ENCODE measurements around the gene KCNMA1. TPM values are rescaled to one million over a fixed set of nuclear protein-coding genes. Genes with fewer than 3 reads are reported as not detected.

Gene KCNMA1
- total RNA-seq, 1 donor from 2014 or later, result 41.3 TPM

DNA sequence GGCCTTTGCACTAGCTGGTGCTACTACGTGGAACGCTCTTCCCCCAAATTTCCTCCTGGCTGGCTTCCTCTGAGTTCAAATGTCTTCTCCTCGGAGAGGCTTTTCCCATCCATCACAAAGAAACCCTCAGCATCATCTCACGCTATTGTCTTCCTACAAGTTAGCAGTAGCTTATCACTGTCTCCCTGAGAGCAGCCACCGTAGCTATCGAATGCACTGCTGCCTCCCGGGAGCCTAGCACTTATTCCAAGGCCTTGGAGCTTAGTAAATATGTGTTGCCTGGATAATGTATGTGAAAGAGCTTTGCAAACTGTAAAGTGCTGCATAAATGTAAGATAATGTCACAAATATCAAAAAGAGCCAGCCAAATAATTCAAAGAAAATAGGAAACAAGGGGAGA is 124.4 kb downstream of the KCNMA1 start:
- Histone ChIP-seq H3K27me3 (ENCODE audit: low read depth) (no peaks in the 10 kb centered on the region), H3K9me3 (no peaks in the 10 kb centered on the region), H3K4me1 (no peaks in the 10 kb centered on the region), H3K27ac (no peak overlapping the region), H3K36me3 (no peaks in the 10 kb centered on the region), H3K4me3 (no peak overlapping the region)
- intact Hi-C loops (cut with DNase I), result no loop called here
- ATAC-seq (no peak), DNase-seq (no peak)
- TF ChIP-seq, protein P1, sequence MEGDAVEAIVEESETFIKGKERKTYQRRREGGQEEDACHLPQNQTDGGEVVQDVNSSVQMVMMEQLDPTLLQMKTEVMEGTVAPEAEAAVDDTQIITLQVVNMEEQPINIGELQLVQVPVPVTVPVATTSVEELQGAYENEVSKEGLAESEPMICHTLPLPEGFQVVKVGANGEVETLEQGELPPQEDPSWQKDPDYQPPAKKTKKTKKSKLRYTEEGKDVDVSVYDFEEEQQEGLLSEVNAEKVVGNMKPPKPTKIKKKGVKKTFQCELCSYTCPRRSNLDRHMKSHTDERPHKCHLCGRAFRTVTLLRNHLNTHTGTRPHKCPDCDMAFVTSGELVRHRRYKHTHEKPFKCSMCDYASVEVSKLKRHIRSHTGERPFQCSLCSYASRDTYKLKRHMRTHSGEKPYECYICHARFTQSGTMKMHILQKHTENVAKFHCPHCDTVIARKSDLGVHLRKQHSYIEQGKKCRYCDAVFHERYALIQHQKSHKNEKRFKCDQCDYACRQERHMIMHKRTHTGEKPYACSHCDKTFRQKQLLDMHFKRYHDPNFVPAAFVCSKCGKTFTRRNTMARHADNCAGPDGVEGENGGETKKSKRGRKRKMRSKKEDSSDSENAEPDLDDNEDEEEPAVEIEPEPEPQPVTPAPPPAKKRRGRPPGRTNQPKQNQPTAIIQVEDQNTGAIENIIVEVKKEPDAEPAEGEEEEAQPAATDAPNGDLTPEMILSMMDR (IDR thresholded peaks at IDR 0.05), result no peak

DNA sequence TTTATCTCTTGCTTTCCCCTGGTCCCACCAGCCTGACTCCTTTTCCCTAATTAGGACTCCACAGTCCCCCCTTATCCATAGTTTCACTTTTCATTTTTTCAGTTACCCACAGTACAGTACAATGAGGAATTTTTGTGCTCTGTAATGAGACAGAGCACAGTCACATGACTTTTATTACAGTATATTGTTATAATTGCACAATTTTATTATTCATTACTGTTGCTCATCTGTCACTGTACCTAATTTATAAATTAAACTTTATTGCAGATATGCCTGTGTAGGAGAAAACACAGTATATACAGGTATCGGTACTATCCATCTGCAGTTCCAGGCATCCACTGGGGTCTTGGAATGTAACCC is 125.4 kb downstream of the KCNMA1 start:
- H3K27ac ChIP-seq, result no peak overlapping the region
- H3K27me3 ChIP-seq (ENCODE audit: low read depth), result no peaks in the 10 kb centered on the region
- no peaks in the 10 kb centered on the region for H3K36me3 ChIP-seq
- intact Hi-C loops (cut with DNase I), result no loop called here
- TF ChIP-seq, protein P1 (IDR thresholded peaks at IDR 0.05), result no peak
- H3K4me3 ChIP-seq, result no peak overlapping the region
- no peaks in the 10 kb centered on the region for H3K4me1 ChIP-seq
- DNase-seq (no peak), ATAC-seq (no peak)
- H3K9me3 ChIP-seq, result no peaks in the 10 kb centered on the region

DNA sequence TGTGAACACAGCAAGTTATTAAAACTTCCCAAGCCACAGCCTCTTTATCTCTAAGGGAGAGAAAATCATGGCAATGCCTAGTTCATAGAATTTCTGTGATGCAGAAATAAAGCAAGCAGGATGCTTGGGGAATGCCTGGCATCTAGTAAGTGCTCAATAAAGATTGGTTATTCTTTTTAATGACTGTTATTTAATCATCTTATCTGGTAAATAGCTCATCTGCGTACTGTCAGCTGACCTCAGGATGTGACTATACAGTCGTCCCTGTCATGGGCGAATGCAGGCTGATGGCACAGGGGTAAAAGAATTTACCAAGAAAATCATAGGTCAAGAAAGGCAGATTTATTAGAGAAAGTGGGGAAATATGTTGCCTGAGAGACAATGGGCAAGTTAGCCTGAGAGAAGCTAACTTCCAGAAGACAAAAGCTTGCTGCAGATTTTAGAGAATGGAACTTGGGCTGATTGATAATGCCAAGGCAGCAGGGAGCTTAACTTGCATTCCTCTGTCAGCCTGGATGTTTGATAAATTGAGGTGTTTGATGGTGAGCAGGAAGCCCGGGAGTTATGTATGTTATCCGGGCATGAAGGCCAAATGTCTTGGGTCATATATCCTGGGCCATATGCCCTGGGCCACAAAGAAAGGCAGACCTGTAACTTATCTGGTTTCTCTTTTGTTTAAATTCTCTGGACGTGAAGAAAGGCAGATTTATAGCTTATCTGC is 126.0 kb downstream of the KCNMA1 start:
- intact Hi-C loops (cut with DNase I), result no loop called here
- Histone ChIP-seq H3K27ac (no peak overlapping the region), H3K4me3 (no peak overlapping the region), H3K36me3 (no peaks in the 10 kb centered on the region), H3K27me3 (ENCODE audit: low read depth) (no peaks in the 10 kb centered on the region), H3K9me3 (no peaks in the 10 kb centered on the region), H3K4me1 (no peaks in the 10 kb centered on the region)
- ATAC-seq (no peak), DNase-seq (no peak)
- TF ChIP-seq, protein P1 (IDR thresholded peaks at IDR 0.05), result no peak

DNA sequence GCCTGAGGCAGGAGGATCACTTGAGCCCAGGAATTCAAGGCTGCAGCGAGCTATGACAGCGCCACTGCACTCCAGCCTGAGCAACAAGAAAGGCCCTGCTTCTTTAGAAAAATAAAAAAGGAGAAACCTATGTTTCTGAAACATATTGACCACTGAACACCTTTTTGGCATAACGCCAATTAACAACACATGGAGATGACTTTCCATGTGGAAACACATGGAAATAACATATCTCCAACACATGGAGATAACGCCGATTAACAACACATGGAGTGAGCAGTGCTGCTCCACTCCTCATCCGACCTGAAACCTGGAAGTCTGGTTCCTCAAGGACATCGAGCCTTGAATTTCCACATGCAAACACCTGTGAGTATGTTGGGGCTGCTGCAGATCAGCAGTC is 126.9 kb downstream of the KCNMA1 start:
- ATAC-seq, result no peak

DNA sequence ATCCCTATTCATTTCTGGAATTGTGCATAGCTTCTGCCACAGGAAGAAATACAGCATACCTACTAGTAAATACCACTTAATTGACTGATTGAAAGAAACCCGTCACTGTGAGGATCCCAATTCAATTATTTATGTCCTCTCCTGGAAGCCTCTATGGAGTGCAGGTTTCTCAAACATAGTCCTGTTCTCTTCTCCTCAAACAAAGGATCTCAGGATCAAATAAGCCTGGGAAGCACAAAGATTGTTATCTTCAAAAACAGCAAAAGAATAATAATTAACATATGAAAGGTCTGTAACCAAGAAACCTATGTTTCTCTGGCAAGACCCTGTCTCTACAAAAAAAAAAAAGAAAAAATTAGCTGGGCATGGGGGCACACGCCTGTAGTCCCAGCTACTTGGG is 127.3 kb downstream of the KCNMA1 start:
- intact Hi-C loops (cut with DNase I), result no loop called here
- Histone ChIP-seq H3K9me3 (no peaks in the 10 kb centered on the region), H3K4me3 (no peak overlapping the region), H3K27me3 (ENCODE audit: low read depth) (no peaks in the 10 kb centered on the region), H3K36me3 (no peaks in the 10 kb centered on the region), H3K4me1 (peaks cover 3% of the 10 kb centered on the region), H3K27ac (no peak overlapping the region)
- DNase-seq (no peak), ATAC-seq (no peak)
- TF ChIP-seq, protein P1 (IDR thresholded peaks at IDR 0.05), result no peak

More for the DNA sequence above, 126.9 kb downstream of the KCNMA1 start:
- TF ChIP-seq, protein P1 (IDR thresholded peaks at IDR 0.05), result no peak
- H3K27me3 ChIP-seq (ENCODE audit: low read depth), result no peaks in the 10 kb centered on the region
- no peak overlapping the region for H3K4me3 ChIP-seq
- intact Hi-C loops (cut with DNase I), result no loop called here
- H3K9me3 ChIP-seq, result no peaks in the 10 kb centered on the region
- H3K27ac ChIP-seq, result no peak overlapping the region
- H3K4me1 ChIP-seq, result no peaks in the 10 kb centered on the region
- DNase-seq, result no peak
- no peaks in the 10 kb centered on the region for H3K36me3 ChIP-seq
